ENCODE results near the gene SPATC1L. TPM values are rescaled to one million over a fixed set of nuclear protein-coding genes. Genes with fewer than 3 reads are reported as not detected.
"Not testable (repeated sequence)": the region's sequence is repeated elsewhere in the genome, so short reads cannot be mapped to it uniquely, and the experiment has no call there.

The SPATC1L gene
- total RNA-seq = 6.1 and 9.4 TPM in 2 replicates

GRCh38 chr21:46183910-46184624 lies at the start of gene SPATC1L:
Gene SPATC1L (minus strand): TSS chr21:46184459. CDS start chr21:46182816, 1,643 bp downstream.
- DNase-seq = peak; percentile 81

GRCh38 chr21:46229923-46230260 lies 45.6 kb upstream of the SPATC1L start:
- no peak for DNase-seq

GRCh38 chr21:46229133-46229922 lies 45.1 kb upstream of the SPATC1L start:
- DNase-seq = no peak

GRCh38 chr21:46228345-46229051 lies 44.2 kb upstream of the SPATC1L start, which contains the start of gene LSS:
Gene LSS (minus strand): TSS chr21:46228774. CDS start chr21:46228745, 29 bp downstream.
- DNase-seq = peak; percentile 99

- peak; percentile 6 for DNase-seq
These were observed 43.6 kb upstream of the SPATC1L start for GRCh38 chr21:46227811-46228344.

- DNase-seq = peak; percentile 25
These were observed 42.8 kb upstream of the SPATC1L start for GRCh38 chr21:46226920-46227599.

- DNase-seq = no peak
These were observed 41.9 kb upstream of the SPATC1L start for GRCh38 chr21:46226146-46226545.

- DNase-seq = not testable (repeated sequence)
These were observed 39.4 kb upstream of the SPATC1L start for GRCh38 chr21:46223661-46224060.

GRCh38 chr21:46223217-46223616 lies 39.0 kb upstream of the SPATC1L start:
- no peak for DNase-seq

GRCh38 chr21:46222436-46223116 lies 38.3 kb upstream of the SPATC1L start:
- DNase-seq = no peak

- DNase-seq = no peak
These were observed 37.6 kb upstream of the SPATC1L start for GRCh38 chr21:46221664-46222435.

- DNase-seq = no peak
These were observed 36.6 kb upstream of the SPATC1L start for GRCh38 chr21:46220847-46221246.

- no peak for DNase-seq
These were observed 36.1 kb upstream of the SPATC1L start for GRCh38 chr21:46220275-46220810.

- DNase-seq = no peak
These were observed 35.5 kb upstream of the SPATC1L start for GRCh38 chr21:46219591-46220239.

GRCh38 chr21:46218906-46219590 lies 34.8 kb upstream of the SPATC1L start:
- DNase-seq = peak; percentile 3

- no peak for DNase-seq
These were observed 33.4 kb upstream of the SPATC1L start for GRCh38 chr21:46217511-46218196.

GRCh38 chr21:46216132-46216747 lies 32.0 kb upstream of the SPATC1L start:
- no peak for DNase-seq

GRCh38 chr21:46215436-46216131 lies 31.3 kb upstream of the SPATC1L start:
- DNase-seq = no peak

Data from dermis blood vessel endothelial cell (primary cell).